ENCODE measurements around the gene DMKN. TPM values are rescaled to one million over a fixed set of nuclear protein-coding genes. Genes with fewer than 3 reads are reported as not detected.

The DMKN gene
- total and polyA plus RNA-seq, 3 donors from 2014 or later: 5.8 to 24.0 (median 7.9) TPM

DNA sequence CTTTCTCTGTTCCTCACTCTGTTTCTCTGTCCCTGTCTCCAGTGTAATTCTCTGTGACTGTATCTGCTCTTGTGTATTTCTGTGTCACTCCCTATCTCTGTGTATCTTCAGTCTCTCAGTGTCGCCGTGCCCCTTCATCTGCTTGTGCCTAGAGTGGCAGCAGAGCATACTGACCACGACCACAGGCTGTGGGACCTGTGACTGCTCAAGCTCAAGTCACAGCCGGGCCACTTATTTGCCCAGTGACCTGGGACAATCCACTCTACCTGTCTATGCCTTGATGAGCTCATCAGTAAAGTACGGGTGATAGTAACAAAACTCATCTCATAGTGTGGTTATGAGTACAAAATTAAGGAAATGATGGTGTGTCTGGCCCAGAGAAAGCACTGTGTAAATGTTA, 40.6 kb upstream of the DMKN start:
- H3K4me1 ChIP-seq: no peaks in the 10 kb centered on the region
- no peaks in the 10 kb centered on the region for H3K9me3 ChIP-seq
- TF ChIP-seq POLR2A (IDR thresholded peaks at IDR 0.05): no peak
- TF ChIP-seq, protein P1, sequence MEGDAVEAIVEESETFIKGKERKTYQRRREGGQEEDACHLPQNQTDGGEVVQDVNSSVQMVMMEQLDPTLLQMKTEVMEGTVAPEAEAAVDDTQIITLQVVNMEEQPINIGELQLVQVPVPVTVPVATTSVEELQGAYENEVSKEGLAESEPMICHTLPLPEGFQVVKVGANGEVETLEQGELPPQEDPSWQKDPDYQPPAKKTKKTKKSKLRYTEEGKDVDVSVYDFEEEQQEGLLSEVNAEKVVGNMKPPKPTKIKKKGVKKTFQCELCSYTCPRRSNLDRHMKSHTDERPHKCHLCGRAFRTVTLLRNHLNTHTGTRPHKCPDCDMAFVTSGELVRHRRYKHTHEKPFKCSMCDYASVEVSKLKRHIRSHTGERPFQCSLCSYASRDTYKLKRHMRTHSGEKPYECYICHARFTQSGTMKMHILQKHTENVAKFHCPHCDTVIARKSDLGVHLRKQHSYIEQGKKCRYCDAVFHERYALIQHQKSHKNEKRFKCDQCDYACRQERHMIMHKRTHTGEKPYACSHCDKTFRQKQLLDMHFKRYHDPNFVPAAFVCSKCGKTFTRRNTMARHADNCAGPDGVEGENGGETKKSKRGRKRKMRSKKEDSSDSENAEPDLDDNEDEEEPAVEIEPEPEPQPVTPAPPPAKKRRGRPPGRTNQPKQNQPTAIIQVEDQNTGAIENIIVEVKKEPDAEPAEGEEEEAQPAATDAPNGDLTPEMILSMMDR (IDR thresholded peaks at IDR 0.05): no peak
- DNase-seq: no peak
- no peak overlapping the region for H3K4me3 ChIP-seq
- intact Hi-C loops (cut with DNase I; ENCODE audit: low total_unique reads): no loop called here
- H3K36me3 ChIP-seq (ENCODE audit: low read depth, missing control alignments): no peaks in the 10 kb centered on the region
- no peaks in the 10 kb centered on the region for H3K27me3 ChIP-seq
- WGBS, 2 donors: 79 to 82% methylated on average over 5 of the region's 5 CpGs
- no peak overlapping the region for H3K27ac ChIP-seq

DNA sequence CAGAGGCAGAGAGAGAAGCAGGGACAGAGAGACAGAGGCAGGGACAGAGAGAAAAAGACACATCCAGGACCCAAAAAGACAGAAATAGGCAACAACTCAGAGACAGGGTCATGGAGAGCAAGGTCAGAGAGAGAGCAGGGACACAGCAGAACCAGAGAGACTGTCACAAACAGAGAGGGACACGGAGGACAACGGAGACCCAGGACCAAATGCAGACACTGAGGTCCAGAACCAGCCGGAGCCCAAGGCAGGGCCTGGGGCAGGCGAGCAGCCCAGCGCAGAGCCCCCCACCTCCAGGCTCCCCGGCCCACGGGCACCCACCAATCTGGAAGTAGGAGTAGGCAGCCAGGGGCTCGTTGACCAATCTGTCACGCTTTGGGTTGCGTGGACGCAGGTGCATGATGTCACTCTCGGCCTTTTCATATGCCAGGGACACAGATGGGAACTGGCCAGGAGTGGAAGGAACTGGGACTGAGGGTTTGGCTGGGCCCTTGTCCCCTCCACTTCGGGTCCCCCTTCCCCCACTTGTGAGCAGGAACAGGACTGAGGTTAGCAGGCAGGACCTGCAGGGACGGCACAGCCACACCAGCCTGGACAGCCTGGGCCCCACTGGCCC, 40.0 kb upstream of the DMKN start:
- intact Hi-C loops (cut with DNase I; ENCODE audit: low total_unique reads): no loop called here
- no peak for DNase-seq
- no peak overlapping the region for H3K27ac ChIP-seq
- H3K4me3 ChIP-seq: no peak overlapping the region
- H3K4me1 ChIP-seq: no peaks in the 10 kb centered on the region
- no peak for TF ChIP-seq POLR2A (IDR thresholded peaks at IDR 0.05)
- TF ChIP-seq, protein P1 (IDR thresholded peaks at IDR 0.05): no peak
- 62 to 82% methylated on average over 8 to 14 of the region's 14 CpGs for WGBS, 2 donors
- H3K9me3 ChIP-seq: no peaks in the 10 kb centered on the region
- H3K36me3 ChIP-seq (ENCODE audit: low read depth, missing control alignments): no peaks in the 10 kb centered on the region
- no peaks in the 10 kb centered on the region for H3K27me3 ChIP-seq

DNA sequence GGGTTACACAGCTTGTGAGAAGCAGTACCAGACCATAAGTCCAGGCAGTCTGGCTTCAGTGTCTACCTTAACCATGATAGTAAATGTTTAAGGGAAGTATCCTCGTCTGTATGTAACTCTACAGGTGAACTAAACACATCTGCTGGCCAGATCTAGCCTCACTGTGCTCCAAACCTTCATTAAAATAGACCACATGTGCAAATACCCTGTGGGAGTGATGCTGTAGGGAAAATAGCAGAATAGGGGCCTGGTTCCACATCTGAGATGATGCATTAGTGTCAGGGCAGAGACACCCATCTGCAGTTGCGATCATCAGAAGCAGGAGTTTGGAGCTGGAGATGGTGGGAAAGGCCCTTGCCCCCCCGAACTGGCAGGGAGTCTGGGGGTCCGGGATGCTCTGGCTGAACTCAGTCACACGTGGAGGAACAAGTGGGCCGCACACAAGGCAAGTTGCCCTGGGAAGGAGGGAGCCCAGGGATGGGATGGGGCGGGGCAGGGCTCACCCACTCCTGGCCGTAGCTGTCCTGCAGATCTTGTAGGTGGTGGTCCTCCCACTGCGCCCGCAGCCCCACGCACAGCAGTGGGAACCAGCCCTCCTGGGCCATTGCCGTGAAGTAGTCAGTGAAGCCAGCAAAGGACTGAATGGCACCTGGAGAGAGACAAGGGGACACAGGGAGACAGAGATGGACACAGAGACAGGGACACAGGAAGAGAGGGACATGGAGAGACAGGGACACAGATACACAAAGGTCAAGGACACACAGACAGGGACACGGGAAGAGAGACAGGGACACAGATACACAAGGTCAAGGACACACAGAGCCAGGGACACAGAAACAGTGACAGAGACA, 39.3 kb upstream of the DMKN start:
- no peak for TF ChIP-seq POLR2A (IDR thresholded peaks at IDR 0.05)
- TF ChIP-seq, protein P1 (IDR thresholded peaks at IDR 0.05): no peak
- H3K36me3 ChIP-seq (ENCODE audit: low read depth, missing control alignments): no peaks in the 10 kb centered on the region
- no peaks in the 10 kb centered on the region for H3K9me3 ChIP-seq
- H3K4me1 ChIP-seq: no peaks in the 10 kb centered on the region
- intact Hi-C loops (cut with DNase I; ENCODE audit: low total_unique reads): no loop called here
- H3K27ac ChIP-seq: no peak overlapping the region
- 55 to 75% methylated on average over 7 to 13 of the region's 13 CpGs for WGBS, 2 donors
- no peaks in the 10 kb centered on the region for H3K27me3 ChIP-seq
- no peak for DNase-seq
- H3K4me3 ChIP-seq: no peak overlapping the region

DNA sequence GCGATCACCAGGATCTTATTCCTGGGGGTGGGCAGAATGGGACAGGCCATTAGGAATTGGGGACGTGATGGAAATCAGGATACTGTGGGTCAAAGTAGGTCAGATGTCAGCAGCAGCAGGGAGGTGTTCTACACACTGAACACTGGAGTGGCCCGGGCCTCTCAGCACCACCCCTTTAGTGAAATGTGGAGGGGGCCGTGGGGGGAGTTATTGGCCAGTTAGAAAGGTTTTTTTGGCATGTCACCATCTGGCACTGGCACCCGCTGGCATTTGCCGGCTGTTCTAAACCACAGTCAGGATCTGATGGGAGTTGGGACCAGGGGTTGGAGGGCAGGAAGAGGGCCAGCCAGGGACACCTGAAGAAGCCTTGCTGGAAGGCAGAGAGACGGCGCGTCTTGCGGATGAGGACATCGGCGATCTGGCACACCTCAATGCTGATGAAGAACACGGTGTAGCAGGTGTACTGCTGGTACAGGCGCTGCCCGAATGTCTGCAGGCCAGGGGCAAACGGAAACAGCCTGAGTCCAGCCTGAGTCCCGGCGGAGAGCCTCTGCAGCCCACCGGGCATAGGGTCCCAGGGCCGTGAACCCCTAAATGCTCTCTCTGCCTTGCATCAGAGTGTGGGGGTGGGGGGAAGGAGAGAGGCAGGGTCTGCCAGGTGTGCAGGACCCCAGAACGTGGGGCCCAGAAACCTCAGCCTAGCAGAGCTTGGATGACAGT, 37.8 kb upstream of the DMKN start:
- Histone ChIP-seq H3K4me3 (no peak overlapping the region), H3K9me3 (no peaks in the 10 kb centered on the region), H3K27me3 (no peaks in the 10 kb centered on the region), H3K4me1 (peaks cover 4% of the 10 kb centered on the region), H3K27ac (no peak overlapping the region), H3K36me3 (ENCODE audit: low read depth, missing control alignments) (no peaks in the 10 kb centered on the region)
- WGBS, 2 donors: 80 to 87% methylated on average over 15 to 21 of the region's 21 CpGs
- intact Hi-C loops (cut with DNase I; ENCODE audit: low total_unique reads): no loop called here
- DNase-seq: no peak
- TF ChIP-seq, protein P1 (IDR thresholded peaks at IDR 0.05): no peak
- TF ChIP-seq POLR2A (IDR thresholded peaks at IDR 0.05): no peak

All from testis (tissue), 3 donors.